OCI-LY1 (cell line): ENCODE data around the gene MCF2L.

Experiments
- H2AFZ ChIP-seq: fragments of 200-600 bp; sonication (generic), shearing (Covaris generic); 2 replicates; pipeline ENCODE4 v1.6.0; 2014; ENCODE audit warnings: antibody characterized with exemption, mild to moderate bottlenecking, low read length
- H3F3A ChIP-seq: fragments of 200-600 bp; sonication (generic), shearing (Covaris generic); 2 replicates; pipeline ENCODE4 v1.6.0; 2014; ENCODE audit warnings: mild to moderate bottlenecking, antibody characterized with exemption, low read length, moderate library complexity; ENCODE audit not compliant: insufficient read depth
- H3K27ac ChIP-seq: fragments of 200-600 bp; sonication (generic); 2 replicates; pipeline ENCODE4 v1.5.1; 2014; ENCODE audit warnings: low read length, mixed run types, mild to moderate bottlenecking, low read depth; ENCODE audit not compliant: poor library complexity, severe bottlenecking
- H3K27me3 ChIP-seq: fragments of 200-600 bp; sonication (generic); 2 replicates; pipeline ENCODE4 v1.6.0; 2014; ENCODE audit warnings: antibody characterized with exemption, mild to moderate bottlenecking, low read length, moderate library complexity; ENCODE audit not compliant: insufficient read depth
- H3K36me3 ChIP-seq: fragments of 200-600 bp; sonication (generic); 2 replicates; pipeline ENCODE4 v1.6.1; 2014; ENCODE audit warnings: mild to moderate bottlenecking, antibody characterized with exemption, low read length, moderate library complexity, mixed read lengths; ENCODE audit not compliant: insufficient read depth
- H3K4me1 ChIP-seq: fragments of 200-600 bp; sonication (generic); 2 replicates; pipeline ENCODE4 v1.5.1; 2014; ENCODE audit warnings: mild to moderate bottlenecking, low read length, moderate library complexity; ENCODE audit not compliant: insufficient read depth, severe bottlenecking
- H3K4me2 ChIP-seq: fragments of 200-600 bp; sonication (generic), shearing (Covaris generic); 2 replicates; pipeline ENCODE4 v1.6.1; 2014; ENCODE audit warnings: low read length
- H3K4me3 ChIP-seq: fragments of 200-600 bp; sonication (generic); 2 replicates; pipeline ENCODE4 v1.5.1; 2014; ENCODE audit warnings: low read length, low read depth, mild to moderate bottlenecking, mixed read lengths; ENCODE audit not compliant: poor library complexity, severe bottlenecking
- H3K79me2 ChIP-seq: fragments of 200-600 bp; shearing (Covaris generic); 2 replicates; pipeline ENCODE4 v1.6.1; 2016; ENCODE audit warnings: mixed run types, low read length, mixed read lengths; ENCODE audit not compliant: insufficient read depth
- H3K9ac ChIP-seq: fragments of 200-600 bp; sonication (generic), shearing (Covaris generic); 2 replicates; pipeline ENCODE4 v1.6.1; 2014; ENCODE audit warnings: mild to moderate bottlenecking, low read length, mixed read lengths
- H3K9me2 ChIP-seq: fragments of 200-600 bp; sonication (generic), shearing (Covaris generic); 2 replicates; pipeline ENCODE4 v1.6.1; 2014; ENCODE audit warnings: low read depth, mild to moderate bottlenecking, low read length, mixed read lengths
- H3K9me3 ChIP-seq: fragments of 200-600 bp; shearing (Covaris generic); 2 replicates; pipeline ENCODE4 v1.6.1; 2014; ENCODE audit warnings: low read length, mixed read lengths
- H4K20me1 ChIP-seq: fragments of 200-600 bp; sonication (generic), shearing (Covaris generic); 2 replicates; pipeline ENCODE4 v1.6.0; 2016; ENCODE audit warnings: mild to moderate bottlenecking, low read length; ENCODE audit not compliant: insufficient read depth
- CTCF ChIP-seq: fragments of 200-600 bp; sonication (generic), shearing (Covaris generic); IDR thresholded peaks from 2 replicates; pipeline ENCODE4 v1.5.1; 2017; ENCODE audit warnings: mild to moderate bottlenecking, antibody characterized with exemption, low read length, moderate library complexity, mixed read lengths
- EZH2 ChIP-seq: fragments of 200-600 bp; sonication (generic), shearing (Covaris generic); IDR thresholded peaks from 2 replicates; pipeline ENCODE4 v1.8.0; 2017; ENCODE audit warnings: borderline replicate concordance, mixed run types, mild to moderate bottlenecking, antibody characterized with exemption, low read length, moderate library complexity, mixed read lengths

MCF2L gene

DNA sequence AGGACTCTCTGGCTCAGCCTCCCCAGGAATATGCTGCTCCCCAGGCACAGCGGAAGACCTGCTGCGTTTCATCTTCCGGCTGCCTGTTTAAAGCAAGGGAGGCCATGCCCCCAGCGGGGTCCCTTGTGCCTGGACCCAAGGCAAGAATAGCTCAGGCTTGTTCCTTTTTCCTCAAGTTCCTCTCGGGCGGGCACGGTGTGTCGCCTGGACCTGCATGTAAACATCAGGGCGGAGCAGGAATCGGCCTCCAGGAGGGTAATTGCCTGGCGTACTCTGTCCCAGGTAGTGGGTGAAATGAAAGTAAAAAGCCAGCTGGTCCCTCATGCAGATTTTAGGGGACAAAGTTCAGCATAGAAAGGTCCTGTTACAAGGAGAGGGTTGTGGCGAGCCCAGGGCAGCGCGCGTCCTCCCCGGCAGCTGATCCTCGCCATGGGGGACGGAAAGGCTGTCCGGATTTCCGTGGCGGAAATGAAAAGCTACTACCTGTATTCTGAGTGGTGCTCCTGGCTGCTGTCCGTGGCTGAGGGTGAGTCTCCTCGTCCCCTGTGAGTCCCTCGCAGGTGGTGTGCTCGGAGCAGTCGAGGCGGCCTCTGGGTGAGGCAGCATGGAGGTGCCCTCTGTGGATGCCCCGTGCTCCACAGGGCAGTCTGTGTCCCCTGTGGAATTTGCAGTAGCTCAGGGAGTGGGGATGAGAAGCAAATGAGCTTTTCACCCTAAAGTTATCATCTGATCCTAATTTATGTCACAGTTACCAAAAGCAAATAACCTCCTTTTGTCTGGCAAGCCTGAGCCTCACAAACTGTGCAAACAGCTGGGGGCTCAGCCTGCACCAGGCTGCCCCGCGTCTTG, 16.2 kb downstream of the MCF2L start:
- H3K79me2 ChIP-seq = no peaks in the 10 kb centered on the region
- H3K9ac ChIP-seq = no peak overlapping the region
- no peaks in the 10 kb centered on the region for H3F3A ChIP-seq
- TF ChIP-seq EZH2 = no peak
- H3K4me3 ChIP-seq = no peak overlapping the region
- no peaks in the 10 kb centered on the region for H3K9me2 ChIP-seq
- H3K4me1 ChIP-seq = no peaks in the 10 kb centered on the region
- H3K9me3 ChIP-seq = no peaks in the 10 kb centered on the region
- no peaks in the 10 kb centered on the region for H4K20me1 ChIP-seq
- H3K36me3 ChIP-seq = no peaks in the 10 kb centered on the region
- peaks cover 6% of the 10 kb centered on the region for H3K27me3 ChIP-seq
- H2AFZ ChIP-seq = no peak overlapping the region
- H3K4me2 ChIP-seq = no peak overlapping the region
- no peak overlapping the region for H3K27ac ChIP-seq

- no peaks in the 10 kb centered on the region for H3K9me3 ChIP-seq
- H3K27me3 ChIP-seq = peaks cover 6% of the 10 kb centered on the region
- no peaks in the 10 kb centered on the region for H3F3A ChIP-seq
- TF ChIP-seq CTCF (no peak), EZH2 (no peak)
- H3K4me2 ChIP-seq = no peak overlapping the region
- no peaks in the 10 kb centered on the region for H3K4me1 ChIP-seq
- no peak overlapping the region for H3K27ac ChIP-seq
- no peak overlapping the region for H3K4me3 ChIP-seq
- no peaks in the 10 kb centered on the region for H3K79me2 ChIP-seq
- H4K20me1 ChIP-seq = no peaks in the 10 kb centered on the region
- H3K9me2 ChIP-seq = no peaks in the 10 kb centered on the region
- no peak overlapping the region for H2AFZ ChIP-seq
- H3K36me3 ChIP-seq = no peaks in the 10 kb centered on the region
- H3K9ac ChIP-seq = no peak overlapping the region
Measured at GRCh38 chr13:112985803-112986408, 16.9 kb downstream of the MCF2L start.

GRCh38 chr13:112986470-112986869, 17.5 kb downstream of the MCF2L start:
- Histone ChIP-seq H3K36me3 (no peaks in the 10 kb centered on the region), H3K27ac (no peak overlapping the region), H3K27me3 (peaks cover 6% of the 10 kb centered on the region), H3K9me2 (no peaks in the 10 kb centered on the region), H3K4me1 (no peaks in the 10 kb centered on the region), H3K4me2 (no peak overlapping the region), H4K20me1 (no peaks in the 10 kb centered on the region), H3K79me2 (no peaks in the 10 kb centered on the region), H2AFZ (no peak overlapping the region), H3F3A (no peaks in the 10 kb centered on the region), H3K4me3 (no peak overlapping the region), H3K9ac (no peak overlapping the region), H3K9me3 (no peaks in the 10 kb centered on the region)
- TF ChIP-seq EZH2 (no peak), CTCF (no peak)
